Measurements from ENCODE around the gene FEN1. TPM values are rescaled to one million over a fixed set of nuclear protein-coding genes. Genes with fewer than 3 reads are reported as not detected.

The FEN1 gene
- total and polyA plus RNA-seq, 2 of the 13 experiments (the other 11 are each of a cell fraction or from before 2014, with no cell fraction given), result 12.4 to 102 TPM

- peak; percentile 29; the same call in 1 of the 3 replicates for ATAC-seq
- H3K36me3 ChIP-seq (replicated peaks in 1 of 2; ENCODE audit: control insufficient read depth in 1 of 2, insufficient read depth in 2 of 2, low read length in 2 of 2), result peaks cover 5 to 64% of the 10 kb centered on the region in 2 experiments
- DNase-seq (ENCODE audit: low spot score), result no peak
- peaks cover 11% of the 10 kb centered on the region; the same call in 1 of the 2 replicates for H3K4me1 ChIP-seq (ENCODE audit: insufficient read depth, low read length)
- intact Hi-C loops (cut with micrococcal nuclease; ENCODE audit: unreplicated experiment) (no loop called here), in situ Hi-C loops (cut with HindIII; ENCODE audit: extremely low pct_ligation_motif_present, low pct_unique_long_range_greater_than_20kb) (no loop called here)
- H3K4me3 ChIP-seq (replicated peaks in 1 of 3; ENCODE audit: insufficient read depth in 1 of 3, low read depth in 2 of 3, low read length in 3 of 3), result no peak overlapping the region
- ChIA-PET POLR2A (no interaction called here), CTCF (ENCODE audit: low intra/inter-chr PET ratio, low total read pairs) (no interaction called here)
- no peak for TF ChIP-seq ARID5B (CRISPR knock-in tag; IDR thresholded peaks at IDR 0.05)
- no peak for TF ChIP-seq ZNF777 (CRISPR knock-in tag; IDR thresholded peaks at IDR 0.05)
- TF ChIP-seq ELF3 (CRISPR knock-in tag; IDR thresholded peaks at IDR 0.05), result no peak
- TF ChIP-seq ZNF431 (CRISPR knock-in tag; IDR thresholded peaks at IDR 0.05; ENCODE audit: borderline replicate concordance, low read depth), result no peak
- TF ChIP-seq GLI4 (CRISPR knock-in tag; IDR thresholded peaks at IDR 0.05; ENCODE audit: borderline replicate concordance), result no peak
- no peaks in the 10 kb centered on the region for H3K27me3 ChIP-seq (ENCODE audit: control insufficient read depth in 1 of 2, insufficient read depth in 2 of 2, low read length in 2 of 2)
- H4K20me1 ChIP-seq (ENCODE audit: insufficient read depth, low read length), result no peaks in the 10 kb centered on the region
- H2AFZ ChIP-seq (ENCODE audit: low read length), result no peak overlapping the region
- FAIRE-seq, result no peak
- 96% methylated on average over 15 of the region's 16 CpGs for WGBS (ENCODE audit: low lambda C conversion rate)
- H3K9me3 ChIP-seq (ENCODE audit: low read length), result no peaks in the 10 kb centered on the region
- no peak overlapping the region for H3K27ac ChIP-seq (ENCODE audit: extremely low read length, insufficient read depth, low read length)
- no peaks in the 10 kb centered on the region for H3K79me2 ChIP-seq (ENCODE audit: insufficient read depth, low read length)
- BruUV-seq (replicated peaks), result no TSS peak
- H3K4me2 ChIP-seq (ENCODE audit: low read depth, low read length), result no peak overlapping the region
- H3K9ac ChIP-seq (ENCODE audit: insufficient read depth, low read depth, low read length), result no peak overlapping the region
These were observed 52.3 kb downstream of the FEN1 start for GRCh38 chr11:61844909-61845565.
